Measurements from ENCODE around the gene VSTM4. TPM values are rescaled to one million over a fixed set of nuclear protein-coding genes. Genes with fewer than 3 reads are reported as not detected.

Gene VSTM4
- total and polyA plus RNA-seq, 8 donors = 0.32 to 2.4 (median 0.57) TPM

- intact Hi-C loops (cut with DNase I) = loop anchor here in 2 of 3 donors (10.0 kb wide), 1 partner anchor 182 kb away; no protein-coding TSS in a partner anchor
- DNase-seq = no peak
- FAIRE-seq = no peak
Observed at GRCh38 chr10:48982584-48982983, 132.7 kb downstream of the VSTM4 start.

GRCh38 chr10:48981310-48981907 is 133.9 kb downstream of the VSTM4 start:
- DNase-seq (peak; percentile 16 to 80 (median 52)), FAIRE-seq (no peak), ATAC-seq (peak; percentile 83 to 97 (median 90))
- Histone ChIP-seq H3K36me3 (no peaks in the 10 kb centered on the region), H3K27me3 (no peaks in the 10 kb centered on the region), H3K9me3 (no peaks in the 10 kb centered on the region), H3K4me3 (no peak overlapping the region), H3K27ac (no peak overlapping the region), H3K4me1 (no peaks in the 10 kb centered on the region)
- 16 to 17% methylated on average over 12 of the region's 12 CpGs for WGBS, 2 donors
- intact Hi-C loops (cut with DNase I) = loop anchor here in 2 of 3 donors (10.0 kb wide), 1 partner anchor 183 kb away; no protein-coding TSS in a partner anchor
- peak; percentile 69 to 85 (median 73) for TF ChIP-seq CTCF (IDR thresholded peaks at IDR 0.05)

More at GRCh38 chr10:48982584-48982983, 132.7 kb downstream of the VSTM4 start:
- no peaks in the 10 kb centered on the region for H3K9me3 ChIP-seq
- H3K4me1 ChIP-seq = no peaks in the 10 kb centered on the region
- TF ChIP-seq CTCF (IDR thresholded peaks at IDR 0.05) = no peak
- ATAC-seq = no peak
- H3K27ac ChIP-seq = no peak overlapping the region
- H3K27me3 ChIP-seq = no peaks in the 10 kb centered on the region
- H3K4me3 ChIP-seq = no peak overlapping the region
- 63 to 78% methylated on average over 5 of the region's 5 CpGs for WGBS, 2 donors
- H3K36me3 ChIP-seq = no peaks in the 10 kb centered on the region

GRCh38 chr10:48978318-48978717 is 137.0 kb downstream of the VSTM4 start:
- no peak for FAIRE-seq

GRCh38 chr10:48976196-48976595 is 139.1 kb downstream of the VSTM4 start:
- no peak overlapping the region for H3K27ac ChIP-seq

More at GRCh38 chr10:48978318-48978717, 137.0 kb downstream of the VSTM4 start:
- H3K27me3 ChIP-seq = no peaks in the 10 kb centered on the region
- H3K4me3 ChIP-seq = no peak overlapping the region
- no peak for ATAC-seq
- no peaks in the 10 kb centered on the region for H3K36me3 ChIP-seq
- H3K4me1 ChIP-seq = no peaks in the 10 kb centered on the region
- H3K9me3 ChIP-seq = no peaks in the 10 kb centered on the region
- intact Hi-C loops (cut with DNase I) = loop anchor here in 1 of 3 donors (10.0 kb wide), 1 partner anchor 536 kb away; no protein-coding TSS in a partner anchor
- no peak overlapping the region for H3K27ac ChIP-seq
- no peak for DNase-seq
- WGBS, 2 donors = 57 to 59% methylated on average over 5 of the region's 5 CpGs
- no peak for TF ChIP-seq CTCF (IDR thresholded peaks at IDR 0.05)

More at GRCh38 chr10:48976196-48976595, 139.1 kb downstream of the VSTM4 start:
- Histone ChIP-seq H3K27me3 (no peaks in the 10 kb centered on the region), H3K36me3 (no peaks in the 10 kb centered on the region), H3K4me1 (no peaks in the 10 kb centered on the region), H3K9me3 (no peaks in the 10 kb centered on the region), H3K4me3 (no peak overlapping the region)
- no peak for DNase-seq
- FAIRE-seq = no peak
- peak in 1 of 4 donors; percentile 32 for ATAC-seq
- intact Hi-C loops (cut with DNase I) = loop anchor here in 1 of 3 donors (10.0 kb wide), 1 partner anchor 539 kb away; no protein-coding TSS in a partner anchor
- TF ChIP-seq CTCF (IDR thresholded peaks at IDR 0.05) = no peak
